AG09309 (cell line): ENCODE results near the gene BCKDHA.

ENCODE experiments used
- DNase-seq: peaks from one replicate; pipeline ENCODE4 v3.0.0-alpha.2; 2010; ENCODE audit warnings: low read depth
- H3K4me3 ChIP-seq: 2 replicates; pipeline ENCODE4 v1.5.1; 2011; ENCODE audit warnings: mild to moderate bottlenecking, low read depth, low read length, moderate library complexity; ENCODE audit not compliant: control insufficient read depth
- TF ChIP-seq, protein P1 (sequence below): IDR thresholded peaks from 2 replicates; pipeline ENCODE4 v1.5.1; 2011; ENCODE audit warnings: mild to moderate bottlenecking, low read depth, low read length, inconsistent platforms; ENCODE audit not compliant: insufficient read depth, control insufficient read depth; ENCODE audit errors: missing control alignments

Gene BCKDHA

DNA sequence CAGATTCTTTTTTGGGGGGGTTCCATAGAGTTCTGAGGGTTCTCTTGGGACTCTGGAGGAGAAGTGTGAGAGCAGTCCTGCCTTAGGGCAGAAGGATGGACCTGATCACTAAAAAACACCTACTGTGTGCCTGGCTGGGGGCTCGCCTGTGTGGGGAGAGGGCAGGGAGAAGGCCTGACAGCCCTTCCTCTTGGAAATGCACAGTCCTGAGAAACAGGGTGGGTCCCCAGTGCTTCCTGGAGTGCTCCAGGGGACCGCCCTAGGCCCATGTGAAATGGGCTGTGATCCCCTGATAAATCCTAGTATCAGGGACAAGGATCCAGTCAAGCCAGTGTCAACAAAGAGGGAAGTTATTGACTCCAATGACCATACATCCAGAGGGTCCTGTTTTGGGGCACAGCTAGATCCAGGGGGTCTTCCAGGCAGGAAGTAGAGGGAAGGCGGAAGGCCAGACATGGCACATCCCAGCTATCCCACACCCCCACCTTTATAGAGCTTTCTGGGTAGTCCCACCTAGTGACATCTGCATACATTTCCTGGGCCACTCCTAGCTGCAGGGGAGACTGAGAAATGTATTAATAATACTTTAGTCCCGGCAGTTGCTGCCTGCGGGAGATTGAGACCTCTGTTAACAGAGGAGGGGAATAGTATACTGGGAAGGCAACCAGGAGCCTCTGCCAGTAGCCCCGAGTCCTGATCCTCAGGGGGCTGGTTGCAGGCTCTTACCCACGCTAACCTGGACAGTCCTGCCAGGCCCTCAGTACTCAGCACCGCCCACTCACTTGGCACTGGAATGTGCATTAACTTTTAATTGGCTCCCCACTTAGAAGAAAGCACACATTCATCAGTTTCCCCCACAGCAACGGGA, 13.7 kb downstream of the BCKDHA start:
- H3K4me3 ChIP-seq: no peak overlapping the region
- DNase-seq: no peak
- TF ChIP-seq, protein P1, sequence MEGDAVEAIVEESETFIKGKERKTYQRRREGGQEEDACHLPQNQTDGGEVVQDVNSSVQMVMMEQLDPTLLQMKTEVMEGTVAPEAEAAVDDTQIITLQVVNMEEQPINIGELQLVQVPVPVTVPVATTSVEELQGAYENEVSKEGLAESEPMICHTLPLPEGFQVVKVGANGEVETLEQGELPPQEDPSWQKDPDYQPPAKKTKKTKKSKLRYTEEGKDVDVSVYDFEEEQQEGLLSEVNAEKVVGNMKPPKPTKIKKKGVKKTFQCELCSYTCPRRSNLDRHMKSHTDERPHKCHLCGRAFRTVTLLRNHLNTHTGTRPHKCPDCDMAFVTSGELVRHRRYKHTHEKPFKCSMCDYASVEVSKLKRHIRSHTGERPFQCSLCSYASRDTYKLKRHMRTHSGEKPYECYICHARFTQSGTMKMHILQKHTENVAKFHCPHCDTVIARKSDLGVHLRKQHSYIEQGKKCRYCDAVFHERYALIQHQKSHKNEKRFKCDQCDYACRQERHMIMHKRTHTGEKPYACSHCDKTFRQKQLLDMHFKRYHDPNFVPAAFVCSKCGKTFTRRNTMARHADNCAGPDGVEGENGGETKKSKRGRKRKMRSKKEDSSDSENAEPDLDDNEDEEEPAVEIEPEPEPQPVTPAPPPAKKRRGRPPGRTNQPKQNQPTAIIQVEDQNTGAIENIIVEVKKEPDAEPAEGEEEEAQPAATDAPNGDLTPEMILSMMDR: no peak

- TF ChIP-seq, protein P1: no peak
- no peak overlapping the region for H3K4me3 ChIP-seq
- DNase-seq: no peak
These were observed 14.3 kb downstream of the BCKDHA start for GRCh38 chr19:41411968-41412265.

- H3K4me3 ChIP-seq: no peak overlapping the region
- TF ChIP-seq, protein P1: no peak
- DNase-seq: no peak
These were observed 15.3 kb downstream of the BCKDHA start for GRCh38 chr19:41412953-41413352.

GRCh38 chr19:41413947-41414346, 16.3 kb downstream of the BCKDHA start:
- TF ChIP-seq, protein P1: no peak
- no peak for DNase-seq
- H3K4me3 ChIP-seq: no peak overlapping the region

DNA sequence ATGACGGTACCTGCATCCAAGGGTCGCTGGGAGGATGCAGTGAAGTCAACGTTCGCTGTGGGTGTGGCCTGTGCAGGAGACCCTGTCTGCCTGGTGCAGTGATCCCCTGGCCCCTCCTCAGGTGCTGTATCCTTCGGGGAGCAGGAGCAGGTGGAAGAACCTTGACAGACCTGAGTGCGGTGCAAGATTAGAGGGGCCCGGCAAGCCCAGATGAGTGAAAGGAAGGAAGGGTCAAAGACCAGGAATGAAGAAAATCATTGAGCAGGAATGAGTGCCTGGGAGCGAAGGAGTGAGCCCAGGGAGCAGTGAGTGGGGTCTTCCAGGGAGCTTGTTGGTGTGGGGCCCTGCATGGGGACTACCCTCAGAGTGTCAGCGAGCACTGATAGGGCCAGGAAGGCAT, 16.8 kb downstream of the BCKDHA start:
- TF ChIP-seq, protein P1: no peak
- H3K4me3 ChIP-seq: no peak overlapping the region
- DNase-seq: no peak

DNA sequence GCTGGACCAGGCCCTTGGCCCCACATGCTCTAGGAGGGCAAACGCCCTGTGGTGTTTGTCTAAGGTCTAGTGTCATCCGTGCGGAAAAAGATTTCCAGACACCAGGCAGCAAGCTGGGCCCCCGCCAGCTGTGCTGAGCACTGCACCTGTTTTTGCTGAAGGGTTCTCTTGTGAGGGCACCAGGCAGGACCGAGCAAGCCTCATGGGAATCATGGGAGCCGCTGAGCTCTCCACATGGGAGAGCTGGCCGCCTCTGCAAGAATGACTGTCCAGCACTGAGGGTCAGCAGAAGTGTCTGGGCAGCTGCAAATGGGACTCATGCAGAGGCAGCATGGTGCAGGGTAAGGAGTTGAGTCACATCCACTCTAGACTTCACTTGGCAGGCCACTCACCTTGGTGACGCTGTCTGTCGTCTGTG, 17.5 kb downstream of the BCKDHA start:
- TF ChIP-seq, protein P1: no peak
- no peak for DNase-seq
- no peak overlapping the region for H3K4me3 ChIP-seq

GRCh38 chr19:41416194-41416674, 18.6 kb downstream of the BCKDHA start:
- TF ChIP-seq, protein P1: no peak
- DNase-seq: no peak
- no peak overlapping the region for H3K4me3 ChIP-seq
